Measurements from ENCODE around the gene UHMK1.

- TF ChIP-seq, protein P1, sequence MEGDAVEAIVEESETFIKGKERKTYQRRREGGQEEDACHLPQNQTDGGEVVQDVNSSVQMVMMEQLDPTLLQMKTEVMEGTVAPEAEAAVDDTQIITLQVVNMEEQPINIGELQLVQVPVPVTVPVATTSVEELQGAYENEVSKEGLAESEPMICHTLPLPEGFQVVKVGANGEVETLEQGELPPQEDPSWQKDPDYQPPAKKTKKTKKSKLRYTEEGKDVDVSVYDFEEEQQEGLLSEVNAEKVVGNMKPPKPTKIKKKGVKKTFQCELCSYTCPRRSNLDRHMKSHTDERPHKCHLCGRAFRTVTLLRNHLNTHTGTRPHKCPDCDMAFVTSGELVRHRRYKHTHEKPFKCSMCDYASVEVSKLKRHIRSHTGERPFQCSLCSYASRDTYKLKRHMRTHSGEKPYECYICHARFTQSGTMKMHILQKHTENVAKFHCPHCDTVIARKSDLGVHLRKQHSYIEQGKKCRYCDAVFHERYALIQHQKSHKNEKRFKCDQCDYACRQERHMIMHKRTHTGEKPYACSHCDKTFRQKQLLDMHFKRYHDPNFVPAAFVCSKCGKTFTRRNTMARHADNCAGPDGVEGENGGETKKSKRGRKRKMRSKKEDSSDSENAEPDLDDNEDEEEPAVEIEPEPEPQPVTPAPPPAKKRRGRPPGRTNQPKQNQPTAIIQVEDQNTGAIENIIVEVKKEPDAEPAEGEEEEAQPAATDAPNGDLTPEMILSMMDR (IDR thresholded peaks at IDR 0.05; ENCODE audit: low read depth, low read length, poor library complexity, severe bottlenecking), result no peak
- TF ChIP-seq EZH2phosphoT487 (IDR thresholded peaks at IDR 0.05; ENCODE audit: borderline replicate concordance, low read length), result no peak
Measured at GRCh38 chr1:162543228-162543627, 45.6 kb downstream of the UHMK1 start.

Data from DOHH2 (cell line).